NCI-H1436 treated with DMSO at 0.1 percent for 48 hours (cell line): Measurements from ENCODE around the gene CRABP1.

Experiments
- DNase-seq: peaks from one replicate; lab custom pipeline; 2025; lab: John Stamatoyannopoulos, UW

Gene CRABP1

DNA sequence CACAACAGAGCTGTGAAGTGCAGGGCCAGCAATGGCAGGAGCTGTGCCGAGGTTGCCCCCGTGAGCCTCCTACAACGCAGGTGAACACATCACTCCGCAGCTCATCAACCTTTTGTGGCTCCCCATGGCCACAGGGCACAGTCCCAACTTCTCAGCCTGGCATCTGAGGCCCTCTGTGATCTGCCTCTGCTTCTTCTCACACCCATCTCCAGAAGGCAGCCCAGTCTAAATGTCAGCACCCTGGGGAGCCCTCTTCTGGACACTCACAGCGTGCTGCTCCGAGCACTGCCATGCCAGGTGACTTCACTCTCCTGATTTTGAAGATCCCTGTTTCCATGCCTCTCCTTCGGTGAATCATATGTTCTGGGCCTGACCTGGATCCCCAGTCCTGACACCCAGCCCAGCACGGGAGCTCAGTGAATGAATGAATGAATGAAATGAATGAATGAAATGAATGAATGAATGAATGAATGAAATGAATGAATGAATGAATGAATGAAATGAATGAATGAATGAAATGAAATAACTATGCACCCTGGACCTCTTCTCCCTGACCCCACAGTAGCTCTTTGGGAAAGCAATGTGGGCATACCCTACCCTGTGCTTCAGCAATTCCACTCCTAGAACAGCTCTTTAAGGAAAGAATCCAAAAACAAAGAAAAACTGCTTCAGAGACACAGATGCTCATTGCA lies 22.9 kb upstream of the CRABP1 start:
- DNase-seq, result no peak

- no peak for DNase-seq
Measured at GRCh38 chr15:78319588-78319987, 20.6 kb upstream of the CRABP1 start.

GRCh38 chr15:78320183-78320582 lies 20.0 kb upstream of the CRABP1 start:
- no peak for DNase-seq

DNA sequence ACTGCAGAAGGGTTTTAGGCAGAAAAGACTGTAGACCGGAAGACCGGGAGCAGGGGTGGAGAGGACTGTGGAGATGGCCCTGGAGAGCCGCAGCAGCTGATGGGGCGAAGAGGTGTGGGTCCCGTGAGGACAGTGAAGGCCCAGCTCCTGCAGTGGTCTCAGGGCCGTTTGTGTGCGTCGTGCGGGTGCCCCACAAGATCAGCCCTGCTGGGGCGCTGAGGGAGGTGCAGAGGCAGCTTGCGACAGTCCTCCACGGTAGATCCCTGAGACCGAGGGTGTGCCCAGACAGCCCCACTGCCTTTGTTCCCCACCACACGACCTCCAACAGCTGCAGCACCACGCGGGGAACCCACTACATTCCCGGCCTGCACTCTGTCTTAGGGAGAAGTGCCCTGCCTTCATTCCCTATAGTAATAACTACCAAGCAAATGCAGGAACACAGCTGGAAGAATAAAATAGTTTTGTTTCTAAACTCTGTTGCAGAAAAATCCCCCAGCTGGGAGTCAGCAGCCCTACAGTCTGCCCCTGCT lies 19.0 kb upstream of the CRABP1 start:
- no peak for DNase-seq

DNA sequence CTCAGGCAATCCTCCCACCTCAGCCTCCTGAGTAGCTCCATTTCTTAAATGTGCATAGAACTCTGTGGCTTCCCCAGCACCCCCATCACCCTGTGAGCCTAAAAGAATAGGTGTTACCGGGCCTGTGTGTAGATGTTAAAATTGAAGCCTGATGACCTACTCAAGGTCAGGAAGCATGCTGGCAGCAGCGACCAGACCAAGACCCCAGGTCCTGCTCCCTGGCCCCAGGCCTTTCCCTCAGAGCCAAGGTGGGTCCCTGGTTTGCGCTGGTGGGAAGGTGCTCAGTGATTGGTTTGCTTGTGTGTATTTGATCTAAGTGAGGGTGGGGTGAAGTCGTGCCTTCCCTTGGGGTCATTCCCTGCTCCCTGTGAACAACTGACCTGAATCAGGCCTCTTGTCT lies 18.4 kb upstream of the CRABP1 start:
- DNase-seq, result no peak

GRCh38 chr15:78322243-78322642 lies 17.9 kb upstream of the CRABP1 start:
- no peak for DNase-seq

GRCh38 chr15:78322724-78323521 lies 17.2 kb upstream of the CRABP1 start:
- no peak for DNase-seq

DNA sequence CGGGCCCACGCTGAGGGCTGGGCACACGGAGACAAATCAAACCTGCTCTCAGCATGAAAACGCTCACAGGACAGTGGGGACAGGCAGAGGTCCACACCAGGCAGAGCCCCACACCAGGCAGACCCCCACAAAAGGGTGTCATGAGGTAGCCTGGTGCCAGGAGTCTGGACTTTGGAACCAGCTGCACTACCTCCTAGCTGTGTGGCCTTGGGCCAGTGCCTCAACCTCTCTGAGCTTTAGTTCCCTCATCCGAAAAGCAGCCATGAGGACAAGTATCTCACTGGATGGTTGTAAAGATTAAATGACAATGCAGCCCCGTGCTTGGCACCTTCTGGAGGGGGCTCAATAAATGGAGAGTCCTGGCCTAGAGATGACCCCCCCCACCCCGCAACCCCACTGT lies 16.5 kb upstream of the CRABP1 start:
- DNase-seq, result no peak

GRCh38 chr15:78324144-78324543 lies 16.0 kb upstream of the CRABP1 start:
- no peak for DNase-seq

DNA sequence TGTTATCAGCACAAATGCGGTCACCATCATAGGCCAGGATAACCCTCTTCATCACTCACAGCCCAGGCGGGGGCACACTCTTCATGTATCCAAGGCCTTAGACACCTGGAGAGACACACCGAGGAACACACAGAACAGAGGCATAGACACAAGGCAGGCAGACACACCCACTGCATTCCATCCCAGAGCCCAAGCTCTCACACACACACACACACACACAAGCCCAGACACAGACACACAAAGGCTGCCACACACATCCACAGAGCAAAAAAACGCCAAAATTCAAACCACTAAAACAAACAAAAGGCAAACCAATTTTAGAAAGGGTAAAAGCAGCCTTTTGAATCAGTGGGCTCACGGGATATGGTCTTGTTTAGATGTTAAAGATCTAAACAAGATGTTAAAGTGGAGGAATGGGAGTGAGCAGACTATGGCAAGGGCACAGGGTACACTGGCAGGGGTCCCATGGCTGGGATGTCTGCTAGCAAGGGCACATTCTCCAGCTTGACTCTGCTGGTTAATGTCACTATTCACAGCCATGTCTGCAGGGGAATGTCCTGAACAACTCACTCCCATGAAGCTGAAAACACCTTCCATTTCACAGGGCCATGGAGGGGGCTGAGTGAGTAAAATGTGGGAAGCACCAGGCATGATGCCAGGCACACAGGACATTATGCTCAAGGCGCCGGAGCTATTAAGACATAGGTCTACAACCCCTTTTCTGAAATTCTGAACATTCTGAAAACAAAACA lies 14.9 kb upstream of the CRABP1 start:
- DNase-seq, result no peak

- no peak for DNase-seq
Measured at GRCh38 chr15:78327466-78327865, 12.7 kb upstream of the CRABP1 start.

DNA sequence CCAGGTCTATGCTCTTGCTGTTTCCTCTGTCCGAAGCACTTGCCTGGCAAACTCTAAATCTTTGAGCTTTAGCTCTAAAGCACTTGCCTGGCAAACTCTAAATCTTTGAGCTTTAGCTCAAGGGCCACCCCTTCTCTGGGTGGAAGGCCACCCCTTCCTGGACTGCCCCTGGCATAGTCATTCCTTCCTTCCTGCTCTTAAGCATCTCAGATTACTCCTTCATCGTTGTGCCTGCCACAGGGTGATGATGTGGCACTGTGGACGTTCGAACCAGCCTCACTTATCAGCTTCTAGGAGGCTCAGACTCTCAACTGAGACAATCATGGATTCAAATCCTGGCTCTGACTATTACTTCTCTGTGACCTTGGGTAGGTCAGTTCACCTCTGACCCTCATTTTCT lies 10.5 kb upstream of the CRABP1 start:
- no peak for DNase-seq

DNA sequence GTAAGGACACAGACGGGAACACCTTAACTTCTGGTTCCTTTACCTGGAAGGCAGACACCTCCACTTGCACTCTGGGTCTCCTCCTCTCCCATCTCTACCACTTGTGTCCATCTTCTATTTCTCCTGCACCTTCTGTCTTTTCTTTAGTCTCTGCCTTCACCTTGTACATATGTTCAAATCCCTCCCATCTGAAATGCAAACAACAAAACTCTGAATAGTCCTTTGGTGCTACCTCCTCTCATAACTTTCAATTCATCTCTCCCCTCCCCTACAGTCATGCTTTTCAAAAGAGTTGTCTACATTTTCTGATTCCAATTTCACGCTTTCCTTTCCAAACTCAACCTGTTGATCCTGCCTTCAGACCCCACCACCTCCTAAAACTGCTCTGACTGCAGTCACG lies 5.3 kb upstream of the CRABP1 start:
- DNase-seq, result no peak

GRCh38 chr15:78335985-78336384 lies 4.2 kb upstream of the CRABP1 start:
- no peak for DNase-seq

GRCh38 chr15:78338781-78339180 lies 1.4 kb upstream of the CRABP1 start:
- DNase-seq, result no peak

DNA sequence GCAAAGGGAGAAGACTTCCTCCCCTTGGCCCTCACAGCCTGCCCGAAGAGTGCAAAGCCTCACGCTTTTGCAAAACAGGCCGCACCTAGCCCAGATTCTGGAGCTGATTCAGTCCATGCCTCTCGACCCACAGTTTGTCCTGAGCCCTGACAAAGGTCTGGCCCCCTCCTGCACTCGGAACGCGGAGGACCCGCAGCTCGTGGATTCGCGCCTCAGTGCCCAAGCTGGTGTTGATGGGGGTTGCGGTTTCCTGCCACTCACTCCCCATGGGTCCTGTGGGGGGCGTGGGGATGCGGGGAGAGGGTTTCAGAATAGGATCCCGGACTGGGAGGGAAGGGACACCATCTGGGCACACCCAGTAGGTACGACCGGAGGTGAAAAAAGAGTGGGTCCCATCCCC lies 594 bp upstream of the CRABP1 start:
- DNase-seq, result no peak

GRCh38 chr15:78341057-78341987 lies 1.2 kb downstream of the CRABP1 start:
- DNase-seq, result no peak

DNA sequence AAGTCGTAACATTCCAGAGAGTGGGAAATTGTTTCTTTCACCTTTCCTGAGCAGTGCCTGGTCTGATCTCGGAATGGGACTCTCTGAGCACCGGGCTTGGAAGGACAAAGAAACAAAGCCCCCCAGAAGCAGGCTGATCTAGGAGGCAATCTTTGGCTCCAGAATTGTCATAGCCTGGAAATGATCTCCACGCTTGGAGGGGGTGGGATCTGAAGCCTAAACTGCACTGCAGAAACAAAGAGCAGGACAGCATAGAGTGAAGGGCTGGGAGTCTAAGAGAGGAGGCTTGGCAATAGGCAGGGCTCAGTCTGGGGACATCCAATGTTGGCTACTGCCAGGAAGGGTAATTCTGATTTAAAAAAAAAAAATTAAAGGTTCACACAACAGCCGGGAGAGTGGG lies 1.9 kb downstream of the CRABP1 start:
- no peak for DNase-seq

GRCh38 chr15:78343276-78344060 lies 3.3 kb downstream of the CRABP1 start:
- DNase-seq, result no peak

DNA sequence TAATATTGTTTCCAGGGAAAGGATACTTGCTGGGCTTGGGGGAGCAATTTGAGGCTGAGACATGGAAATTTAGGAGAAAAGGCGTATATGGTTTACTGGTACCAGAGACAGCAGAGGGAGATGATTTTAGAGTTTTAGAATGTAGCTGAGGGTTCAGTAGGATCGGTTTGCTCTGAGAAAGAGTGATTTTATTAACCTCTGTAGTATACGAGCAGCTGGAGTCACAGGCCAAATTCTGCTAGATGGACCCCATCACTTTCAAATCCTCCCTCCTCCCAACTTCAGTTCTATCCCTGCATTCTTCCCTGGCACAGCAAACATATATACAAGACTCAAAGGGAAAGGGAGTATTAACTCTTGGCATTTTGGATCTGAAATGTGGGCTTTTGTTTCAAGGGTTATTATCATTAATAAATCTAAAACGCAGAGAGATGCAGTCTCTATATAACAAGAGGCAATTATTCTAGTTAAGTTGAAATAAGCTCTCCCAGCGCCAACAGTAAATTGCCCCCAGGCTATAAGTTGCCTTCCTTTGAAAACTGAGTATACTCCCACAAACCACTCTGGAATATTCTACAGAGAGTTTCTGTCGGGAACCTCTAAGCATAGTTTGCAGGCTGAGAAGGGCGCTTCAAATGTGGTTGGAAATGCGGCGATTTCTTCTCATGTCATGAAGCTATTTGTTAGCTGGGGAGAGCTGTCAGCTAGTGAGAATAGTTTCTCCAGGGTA lies 5.4 kb downstream of the CRABP1 start:
- DNase-seq, result no peak
